Measurements from ENCODE around the gene IGFL1. TPM values are rescaled to one million over a fixed set of nuclear protein-coding genes. Genes with fewer than 3 reads are reported as not detected.
"Not testable (repeated sequence)": the region's sequence is repeated elsewhere in the genome, so short reads cannot be mapped to it uniquely, and the experiment has no call there.

The IGFL1 gene
- total RNA-seq, 4 donors from 2014 or later = 1.2 TPM; not detected in 3

DNA sequence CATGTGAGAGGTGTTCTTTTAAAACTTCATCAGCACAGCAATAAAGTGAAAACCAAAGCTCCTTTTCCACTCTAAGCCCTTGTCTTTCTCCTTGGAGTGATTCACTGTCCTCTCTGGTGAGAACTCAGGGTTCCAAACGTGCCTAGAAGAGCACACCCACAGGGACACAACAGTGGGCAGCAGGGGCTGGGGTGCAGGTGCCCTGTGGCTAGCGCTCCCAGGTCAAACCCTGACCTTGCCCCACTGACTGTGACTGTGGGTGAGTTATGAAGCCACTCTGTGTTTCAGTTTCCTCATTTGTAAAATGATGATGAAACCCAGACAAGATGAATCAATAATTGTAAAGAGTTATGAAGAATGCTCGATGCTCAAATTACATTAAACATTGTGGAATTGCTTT, 37.6 kb upstream of the IGFL1 start:
- no peaks in the 10 kb centered on the region for H3K9me3 ChIP-seq
- 50 to 75% methylated on average over 3 of the region's 3 CpGs for WGBS, 2 donors (ENCODE audit: low coverage in 1 of 2)
- no peak for ATAC-seq
- peaks cover 80% of the 10 kb centered on the region for H3K27me3 ChIP-seq
- H3K27ac ChIP-seq = no peak overlapping the region
- no peak overlapping the region for H3K4me3 ChIP-seq
- no peak for TF ChIP-seq POLR2A (IDR thresholded peaks at IDR 0.05)
- no peak for TF ChIP-seq POLR2AphosphoS5 (IDR thresholded peaks at IDR 0.05)
- TF ChIP-seq, protein P1, sequence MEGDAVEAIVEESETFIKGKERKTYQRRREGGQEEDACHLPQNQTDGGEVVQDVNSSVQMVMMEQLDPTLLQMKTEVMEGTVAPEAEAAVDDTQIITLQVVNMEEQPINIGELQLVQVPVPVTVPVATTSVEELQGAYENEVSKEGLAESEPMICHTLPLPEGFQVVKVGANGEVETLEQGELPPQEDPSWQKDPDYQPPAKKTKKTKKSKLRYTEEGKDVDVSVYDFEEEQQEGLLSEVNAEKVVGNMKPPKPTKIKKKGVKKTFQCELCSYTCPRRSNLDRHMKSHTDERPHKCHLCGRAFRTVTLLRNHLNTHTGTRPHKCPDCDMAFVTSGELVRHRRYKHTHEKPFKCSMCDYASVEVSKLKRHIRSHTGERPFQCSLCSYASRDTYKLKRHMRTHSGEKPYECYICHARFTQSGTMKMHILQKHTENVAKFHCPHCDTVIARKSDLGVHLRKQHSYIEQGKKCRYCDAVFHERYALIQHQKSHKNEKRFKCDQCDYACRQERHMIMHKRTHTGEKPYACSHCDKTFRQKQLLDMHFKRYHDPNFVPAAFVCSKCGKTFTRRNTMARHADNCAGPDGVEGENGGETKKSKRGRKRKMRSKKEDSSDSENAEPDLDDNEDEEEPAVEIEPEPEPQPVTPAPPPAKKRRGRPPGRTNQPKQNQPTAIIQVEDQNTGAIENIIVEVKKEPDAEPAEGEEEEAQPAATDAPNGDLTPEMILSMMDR (IDR thresholded peaks at IDR 0.05) = no peak
- TF ChIP-seq EP300 (IDR thresholded peaks at IDR 0.05) = no peak
- no peaks in the 10 kb centered on the region for H3K4me1 ChIP-seq
- no peaks in the 10 kb centered on the region for H3K36me3 ChIP-seq

DNA sequence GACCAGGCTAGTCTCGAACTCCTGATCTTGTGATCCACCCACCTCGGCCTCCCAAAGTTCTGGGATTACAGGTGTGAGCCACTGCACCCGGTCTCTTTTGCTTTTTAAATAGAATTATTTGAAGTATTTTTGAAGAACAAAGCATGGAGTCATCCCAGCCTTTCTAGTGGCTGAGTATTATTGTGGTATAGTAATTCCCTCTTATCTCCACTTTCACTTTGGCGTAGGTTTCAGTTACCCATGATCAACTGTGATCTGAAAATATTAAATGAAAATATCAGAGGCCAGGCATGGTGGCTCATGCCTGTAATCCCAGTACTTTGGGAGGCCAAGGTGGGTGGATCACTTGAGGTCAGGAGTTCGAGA, 36.9 kb upstream of the IGFL1 start:
- not testable (repeated sequence) for H3K4me1 ChIP-seq, H3K27ac ChIP-seq, ATAC-seq, H3K4me3 ChIP-seq, H3K36me3 ChIP-seq, H3K9me3 ChIP-seq
- WGBS, 2 donors (ENCODE audit: low coverage in 1 of 2) = 73 to 100% methylated on average over 1 to 4 of the region's 5 CpGs
- H3K27me3 ChIP-seq = peaks cover 86% of the 10 kb centered on the region

DNA sequence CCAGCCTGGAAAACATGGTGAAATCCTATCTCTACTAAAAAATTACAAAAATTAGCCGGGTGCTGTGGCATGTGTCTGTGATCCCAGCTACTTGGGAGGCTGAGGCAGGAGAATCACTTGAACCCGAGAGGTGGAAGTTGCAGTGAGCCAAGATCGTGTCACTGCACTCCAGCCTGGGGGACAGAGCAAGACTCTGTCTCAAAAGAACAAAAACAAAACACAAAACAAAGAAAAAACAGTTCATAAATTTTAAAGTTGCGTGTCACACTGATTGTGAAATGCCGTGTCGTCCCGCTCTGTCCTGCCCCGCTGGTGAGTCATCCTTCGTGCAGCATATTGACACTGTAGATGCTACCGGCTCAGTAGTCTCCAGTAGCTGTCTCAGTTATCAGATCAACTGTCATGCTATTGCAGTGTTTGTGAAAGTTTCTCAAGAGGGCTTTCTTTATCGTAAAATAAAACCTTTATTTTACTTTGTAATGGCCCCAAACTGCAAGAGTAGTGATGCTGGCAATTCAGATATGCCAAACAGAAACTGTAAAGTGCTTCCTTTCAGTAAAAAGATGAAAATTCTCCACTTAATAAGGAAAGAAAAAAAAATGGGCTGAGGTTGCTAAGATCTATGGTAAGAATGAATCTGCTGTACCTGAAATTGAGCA, 36.4 kb upstream of the IGFL1 start:
- H3K27me3 ChIP-seq = peaks cover 82% of the 10 kb centered on the region
- no peaks in the 10 kb centered on the region for H3K9me3 ChIP-seq
- ATAC-seq = peak; percentile 50
- TF ChIP-seq POLR2A (IDR thresholded peaks at IDR 0.05) (no peak), EP300 (IDR thresholded peaks at IDR 0.05) (no peak), POLR2AphosphoS5 (IDR thresholded peaks at IDR 0.05) (no peak)
- TF ChIP-seq, protein P1 (IDR thresholded peaks at IDR 0.05) = no peak
- no peak overlapping the region for H3K4me3 ChIP-seq
- WGBS, 2 donors (ENCODE audit: low coverage in 1 of 2) = 36 to 49% methylated on average over 8 to 11 of the region's 11 CpGs
- no peaks in the 10 kb centered on the region for H3K4me1 ChIP-seq
- H3K36me3 ChIP-seq = no peaks in the 10 kb centered on the region
- H3K27ac ChIP-seq = no peak overlapping the region

DNA sequence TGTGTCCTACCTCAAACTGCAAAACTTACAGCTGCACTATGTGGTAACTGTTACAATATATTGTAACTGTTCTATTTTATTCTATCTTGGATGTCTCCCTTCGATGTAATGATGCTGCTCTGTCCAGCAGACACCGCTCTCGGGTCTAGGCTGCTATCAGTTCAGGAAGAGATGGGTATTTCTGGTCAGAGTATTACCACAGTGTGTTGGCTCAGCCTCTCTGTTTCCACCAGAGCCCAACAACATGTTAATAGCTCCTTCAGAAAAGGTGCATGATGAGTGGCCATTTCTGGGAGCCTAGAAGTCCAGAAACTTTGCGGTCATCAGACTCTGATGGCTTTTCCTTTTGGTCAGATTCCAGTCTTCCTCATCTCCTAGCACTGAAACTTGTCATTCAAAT, 35.9 kb upstream of the IGFL1 start:
- ATAC-seq = no peak
- H3K27ac ChIP-seq = no peak overlapping the region
- H3K36me3 ChIP-seq = no peaks in the 10 kb centered on the region
- WGBS, 2 donors (ENCODE audit: low coverage in 1 of 2) = 73 to 78% methylated on average over 3 to 4 of the region's 4 CpGs
- no peaks in the 10 kb centered on the region for H3K4me1 ChIP-seq
- no peaks in the 10 kb centered on the region for H3K9me3 ChIP-seq
- H3K27me3 ChIP-seq = peaks cover 76% of the 10 kb centered on the region
- no peak for TF ChIP-seq EP300 (IDR thresholded peaks at IDR 0.05)
- no peak for TF ChIP-seq POLR2AphosphoS5 (IDR thresholded peaks at IDR 0.05)
- TF ChIP-seq POLR2A (IDR thresholded peaks at IDR 0.05) = no peak
- TF ChIP-seq, protein P1 (IDR thresholded peaks at IDR 0.05) = no peak
- H3K4me3 ChIP-seq = no peak overlapping the region

DNA sequence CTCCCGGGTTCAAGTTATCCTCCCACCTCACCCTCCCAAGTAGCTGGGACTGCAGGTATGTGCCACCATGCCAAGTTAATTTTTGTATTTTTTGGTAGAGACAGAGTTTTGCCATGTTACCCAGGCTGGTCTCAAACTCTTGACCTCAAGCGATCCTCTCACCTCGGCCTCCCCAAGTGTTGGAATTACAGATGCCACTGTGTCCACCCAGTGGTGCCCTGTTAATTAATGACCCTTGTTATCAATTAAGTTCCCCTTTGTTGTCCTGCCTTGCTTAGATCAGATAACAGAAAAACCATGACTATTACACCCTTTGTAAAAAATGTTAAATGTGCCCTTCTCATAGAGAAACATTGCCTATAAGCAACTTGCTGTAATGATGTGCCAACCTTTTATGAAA, 34.4 kb upstream of the IGFL1 start:
- Histone ChIP-seq H3K27ac (no peak overlapping the region), H3K4me3 (no peak overlapping the region), H3K36me3 (no peaks in the 10 kb centered on the region), H3K4me1 (no peaks in the 10 kb centered on the region), H3K9me3 (no peaks in the 10 kb centered on the region), H3K27me3 (peaks cover 70% of the 10 kb centered on the region)
- TF ChIP-seq POLR2AphosphoS5 (IDR thresholded peaks at IDR 0.05) (no peak), EP300 (IDR thresholded peaks at IDR 0.05) (no peak), POLR2A (IDR thresholded peaks at IDR 0.05) (no peak)
- TF ChIP-seq, protein P1 (IDR thresholded peaks at IDR 0.05) = no peak
- 69 to 94% methylated on average over 2 to 3 of the region's 3 CpGs for WGBS, 2 donors (ENCODE audit: low coverage in 1 of 2)
- no peak for ATAC-seq

DNA sequence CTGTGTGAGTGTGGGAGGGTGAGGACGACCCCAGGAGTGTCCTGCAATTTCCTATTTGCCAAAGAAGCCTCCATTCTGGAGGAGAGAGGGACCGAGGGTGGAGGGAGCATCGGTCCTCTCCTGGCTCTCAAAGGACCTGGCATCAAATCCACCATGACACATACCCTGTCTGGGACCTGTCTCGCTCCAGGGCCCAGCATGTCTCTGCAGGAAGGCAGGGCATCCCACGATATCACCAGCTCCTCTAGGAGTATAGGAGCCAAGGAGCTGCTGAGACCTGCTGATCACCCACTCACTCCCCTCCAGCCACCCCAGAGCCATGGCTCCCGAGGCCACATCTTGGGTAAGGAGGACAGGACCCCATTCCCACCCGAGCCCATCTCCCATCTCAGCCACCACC, 33.6 kb upstream of the IGFL1 start:
- WGBS, 2 donors (ENCODE audit: low coverage in 1 of 2) = 61% methylated on average over 4 of the region's 7 CpGs; no CpG with 5 or more reads in 1 of the 2 donors
- not testable (repeated sequence) for H3K36me3 ChIP-seq, ATAC-seq, H3K27ac ChIP-seq, H3K9me3 ChIP-seq, H3K4me3 ChIP-seq, H3K4me1 ChIP-seq
- peaks cover 63% of the 10 kb centered on the region for H3K27me3 ChIP-seq

Data from gastroesophageal sphincter (tissue), 4 donors.